K562 (cell line): ENCODE measurements around the gene C2CD4D. TPM values are rescaled to one million over a fixed set of nuclear protein-coding genes. Genes with fewer than 3 reads are reported as not detected.
A peak's percentile ranks its signal among the peaks of the same experiment; 100 is the strongest.

ENCODE experiments used
- ATAC-seq: fragments of 200-7000 bp; cut with Tn5 transposase; 3 replicates; pipeline ENCODE4 v1.9.1; 2020; ENCODE audit warnings: moderate library complexity
- BruUV-seq: library from RNA; stranded (reverse); fragments of 400-500 nt; replicated peaks from 2 replicates; lab custom pipeline; 2021; lab: Mats Ljungman, UMichigan
- CTCF ChIA-PET: fragments of 300-600 bp; formaldehyde crosslinking; extraction: SDS; loops from one replicate; lab custom pipeline; 2021; ENCODE audit warnings: low intra/inter-chr PET ratio; lab: Yijun Ruan, JAX
- POLR2A ChIA-PET: fragments of 300-600, 350-650 bp; sonication (Branson Sonifier 250); formaldehyde crosslinking; extraction: SDS; loops from one replicate; lab custom pipeline; 2021; ENCODE audit warnings: antibody characterized with exemption, inconsistent platforms; lab: Yijun Ruan, JAX
- DNase-seq, 4 experiments: peaks; one replicate each; pipeline versions ENCODE4 v3.0.0 to v3.0.0-alpha.2; 2011 to 2018; ENCODE audit warnings: low spot score in 3 of 4, mixed read lengths in 3 of 4; ENCODE audit errors: extremely low read depth in 1 of 4
- FAIRE-seq: peaks from 2 replicates; lab custom pipeline; 2011; peaks lifted over from hg19 to GRCh38; lab: Jason Lieb, UNC
- H2AFZ ChIP-seq: 2 replicates; pipeline ENCODE4 v1.6.0; 2011; ENCODE audit warnings: low read depth, low read length, control low read depth, inconsistent platforms
- H3K27ac ChIP-seq: fragments of 200-600 bp; 3 replicates; pipeline ENCODE4 v1.8.0; 2011; ENCODE audit warnings: low read depth, mild to moderate bottlenecking, control low read depth, inconsistent platforms, low read length, moderate library complexity, mixed read lengths; ENCODE audit errors: extremely low read depth
- H3K27me3 ChIP-seq, 2 experiments: fragments of 300-600 bp in 1 of 2; 2 replicates in 1 of 2; 3 replicates in 1 of 2; pipeline versions ENCODE4 v1.6.0 to v1.8.0; 2011; ENCODE audit warnings: inconsistent platforms in 2 of 2, low read length in 2 of 2, mild to moderate bottlenecking in 1 of 2, mixed read lengths in 1 of 2, moderate library complexity in 1 of 2; ENCODE audit not compliant: control insufficient read depth in 2 of 2, insufficient read depth in 2 of 2
- H3K36me3 ChIP-seq: fragments of 300-600 bp; 3 replicates; pipeline ENCODE4 v1.8.0; 2011; ENCODE audit warnings: mild to moderate bottlenecking, low read length, inconsistent platforms; ENCODE audit not compliant: control insufficient read depth, insufficient read depth
- H3K4me1 ChIP-seq, 2 experiments: fragments of 200-600 bp in 1 of 2; replicated peaks in 1 of 2; 2 replicates in 1 of 2; 3 replicates in 1 of 2; pipeline versions ENCODE4 v1.5.1 to v1.8.0; 2011; ENCODE audit warnings: inconsistent platforms in 2 of 2, low read length in 2 of 2, mild to moderate bottlenecking in 1 of 2, mixed read lengths in 1 of 2, moderate library complexity in 1 of 2; ENCODE audit not compliant: control insufficient read depth in 2 of 2, insufficient read depth in 2 of 2
- H3K4me2 ChIP-seq: 2 replicates; pipeline ENCODE4 v1.6.1; 2011; ENCODE audit warnings: low read length, control low read depth, inconsistent platforms, mixed read lengths; ENCODE audit not compliant: insufficient read depth
- H3K4me3 ChIP-seq: fragments of 200-600 bp; sonication (generic), shearing (Covaris generic); 2 replicates; pipeline ENCODE4 v1.5.1; 2016; ENCODE audit warnings: control low read depth, inconsistent platforms
- H3K79me2 ChIP-seq: fragments of 200-600 bp; 3 replicates; pipeline ENCODE4 v1.8.0; 2011; ENCODE audit warnings: low read length, inconsistent platforms; ENCODE audit not compliant: control insufficient read depth, insufficient read depth
- H3K9ac ChIP-seq, 2 experiments: 2 replicates each; pipeline versions ENCODE4 v1.6.0 to v1.6.1; 2011; ENCODE audit warnings: low read depth in 2 of 2, low read length in 2 of 2, control low read depth in 1 of 2, inconsistent platforms in 1 of 2, mild to moderate bottlenecking in 1 of 2, mixed read lengths in 1 of 2; ENCODE audit not compliant: insufficient read depth in 1 of 2
- H3K9me1 ChIP-seq: one replicate; pipeline ENCODE4 v1.6.0; 2011; ENCODE audit warnings: inconsistent platforms, mild to moderate bottlenecking, low read length, moderate library complexity; ENCODE audit not compliant: control insufficient read depth, insufficient read depth
- H3K9me3 ChIP-seq: replicated peaks from 2 replicates; pipeline ENCODE4 v1.5.1; 2011; ENCODE audit warnings: low read depth, low read length, inconsistent platforms; ENCODE audit not compliant: control insufficient read depth, insufficient read depth
- H4K20me1 ChIP-seq: replicated peaks from 2 replicates; pipeline ENCODE4 v1.6.1; 2011; ENCODE audit warnings: low read length, inconsistent platforms, mixed read lengths; ENCODE audit not compliant: control insufficient read depth, insufficient read depth
- CEBPG ChIP-seq, 3 experiments: fragments of 200-800 bp in 1 of 3; sonication (Bioruptor generic) in 1 of 3; sonication (generic) in 1 of 3; formaldehyde crosslinking in 1 of 3; IDR thresholded peaks in 2 of 3; conservative IDR thresholded peaks in 1 of 3; 2 replicates each; pipeline versions ENCODE4 v1.6.1 to v1.8.0; 2016 to 2022; ENCODE audit warnings: missing compliant biosample characterization in 2 of 3, missing genetic modification characterization in 2 of 3, mild to moderate bottlenecking in 1 of 3, missing genetic modification reagents in 1 of 3
- HDAC1 ChIP-seq, 2 experiments: fragments of 450-650 bp; IDR thresholded peaks; 2 replicates each; pipeline ENCODE4 v1.6.1; 2016 to 2017; ENCODE audit warnings: inconsistent platforms in 1 of 2, mild to moderate bottlenecking in 1 of 2, moderate library complexity in 1 of 2
- ZNF431 ChIP-seq: sonication (generic); formaldehyde crosslinking; IDR thresholded peaks from 2 replicates; pipeline ENCODE4 v1.8.0; 2022; ENCODE audit warnings: mild to moderate bottlenecking, missing genetic modification reagents
- WGBS: fragments of 100-300 bp; shearing (Covaris generic); methylation state at CpG from one replicate; pipeline ENCODE4 v1.1.6; 2016; ENCODE audit warnings: low coverage, mixed read lengths; ENCODE audit not compliant: insufficient coverage; ENCODE audit errors: missing lambda C conversion rate; 5-methylcytosine and 5-hydroxymethylcytosine counted together
- in situ Hi-C: fragments of 300-500 bp; cut with MboI; formaldehyde crosslinking; loops from 4 replicates; pipeline ENCODE4 v1.15.0; 2018; ENCODE audit warnings: inconsistent platforms, mixed read lengths
- intact Hi-C: fragments of 100-400 bp; cut with micrococcal nuclease; formaldehyde crosslinking; loops from 2 replicates; pipeline ENCODE4 v1.14.2; 2022
- polyA plus RNA-seq, 8 experiments: library from polyadenylated mRNA; depleted of rRNA in 4 of 8; stranded (reverse) in 5 of 8; unstranded in 3 of 8; fragments of >200 nt; fragmentation: Nextera tagmentation in 2 of 8; fragmentation: Illumina TruSeq in 1 of 8; extraction: Ambion mirVana in 2 of 8; extraction: Trizol in 1 of 8; gene quantifications; 2 replicates each; pipeline versions ENCODE4 v1.2.1 to v1.2.3, GENCODE V29; 2011 to 2014; ENCODE audit warnings: inconsistent platforms in 1 of 8, missing spikeins in 1 of 8
- total RNA-seq, 7 experiments: library from RNA; depleted of rRNA in 6 of 7; stranded (reverse); fragments of >200 nt in 6 of 7; fragmentation: Illumina TruSeq in 2 of 7; extraction: Trizol in 2 of 7; gene quantifications; 2 replicates each; pipeline versions ENCODE4 v1.2.1 to v1.2.3, GENCODE V29; 2011 to 2021; ENCODE audit warnings: low replicate concordance in 1 of 7
- TF ChIP-seq, protein P1 (sequence below): fragments of 200-800 bp; sonication (Bioruptor generic); IDR thresholded peaks from 2 replicates; pipeline ENCODE4 v1.6.1; 2017; ENCODE audit warnings: missing genetic modification characterization, missing compliant biosample characterization

Gene C2CD4D
- total and polyA plus RNA-seq, 9 of the 15 experiments (the other 6 are each of a cell fraction or from before 2014, with no cell fraction given) = not detected

DNA sequence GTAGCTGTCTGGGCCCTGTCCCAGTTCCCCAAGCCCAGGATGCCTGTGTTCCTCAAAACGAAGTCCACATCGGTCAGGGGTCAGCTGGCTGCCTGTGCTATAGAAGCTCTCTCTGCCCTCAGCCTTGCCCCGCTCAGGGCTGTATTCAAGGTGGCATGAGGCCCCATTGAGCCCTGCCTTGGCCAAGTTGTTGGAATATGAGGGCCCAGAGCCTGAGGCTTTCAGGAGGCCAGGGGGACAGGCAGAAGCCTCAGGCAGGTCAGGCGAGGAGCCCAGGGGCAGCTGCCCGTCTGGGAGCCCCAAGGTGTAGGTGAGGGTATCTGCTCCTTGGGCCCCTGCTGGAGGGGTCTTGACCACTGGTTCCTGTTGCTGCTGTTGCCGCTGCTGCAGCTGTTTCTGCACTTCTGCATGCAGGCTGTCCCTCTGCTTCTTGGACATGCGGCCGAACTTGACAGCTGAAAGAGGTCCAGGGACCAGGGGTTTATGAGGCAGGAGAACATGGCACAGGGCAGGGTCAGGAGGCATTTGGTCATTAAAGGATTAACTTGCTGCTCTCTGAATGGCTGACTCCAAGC, 24.6 kb downstream of the C2CD4D start:
- Histone ChIP-seq H3K27me3 (peaks cover 69 to 80% of the 10 kb centered on the region in 2 experiments), H3K79me2 (no peaks in the 10 kb centered on the region), H4K20me1 (peaks cover 10% of the 10 kb centered on the region; the same call in 1 of the 2 replicates), H3K9me1 (no peaks in the 10 kb centered on the region), H2AFZ (no peak overlapping the region), H3K9me3 (no peaks in the 10 kb centered on the region), H3K4me1 (no peaks in the 10 kb centered on the region), H3K9ac (no peak overlapping the region), H3K4me2 (no peak overlapping the region), H3K27ac (no peak overlapping the region), H3K4me3 (no peak overlapping the region), H3K36me3 (no peaks in the 10 kb centered on the region)
- POLR2A ChIA-PET = interaction anchor here (0.7 to 1.1 kb wide), 2 partner anchors 13 kb away, joined by 3 to 5 read pairs; no protein-coding TSS in a partner anchor
- FAIRE-seq (no peak), ATAC-seq (no peak), DNase-seq (no peak)
- 2% methylated on average over 8 of the region's 8 CpGs for WGBS
- BruUV-seq = no TSS peak
- CTCF ChIA-PET = no interaction called here
- TF ChIP-seq HDAC1 (IDR thresholded peaks at IDR 0.05) = no peak
- in situ Hi-C loops = no loop called here
- intact Hi-C loops = no loop called here

- H3K27me3 ChIP-seq = peaks cover 73 to 78% of the 10 kb centered on the region in 2 experiments
- peaks cover 5% of the 10 kb centered on the region; the same call in 1 of the 2 replicates for H4K20me1 ChIP-seq
- no peak overlapping the region for H3K4me2 ChIP-seq
- H3K9me1 ChIP-seq = no peaks in the 10 kb centered on the region
- H2AFZ ChIP-seq = no peak overlapping the region
- TF ChIP-seq ZNF431 (CRISPR knock-in tag) = peak; percentile 72; the same call in 1 of the 2 replicates
- TF ChIP-seq CEBPG (CRISPR knock-in tag; IDR thresholded peaks at IDR 0.05) = no peak
- no peak for TF ChIP-seq CEBPG (tag; conservative IDR thresholded peaks at IDR 0.05 in 1 of 2, IDR thresholded peaks at IDR 0.05 in 1 of 2)
- TF ChIP-seq, protein P1, sequence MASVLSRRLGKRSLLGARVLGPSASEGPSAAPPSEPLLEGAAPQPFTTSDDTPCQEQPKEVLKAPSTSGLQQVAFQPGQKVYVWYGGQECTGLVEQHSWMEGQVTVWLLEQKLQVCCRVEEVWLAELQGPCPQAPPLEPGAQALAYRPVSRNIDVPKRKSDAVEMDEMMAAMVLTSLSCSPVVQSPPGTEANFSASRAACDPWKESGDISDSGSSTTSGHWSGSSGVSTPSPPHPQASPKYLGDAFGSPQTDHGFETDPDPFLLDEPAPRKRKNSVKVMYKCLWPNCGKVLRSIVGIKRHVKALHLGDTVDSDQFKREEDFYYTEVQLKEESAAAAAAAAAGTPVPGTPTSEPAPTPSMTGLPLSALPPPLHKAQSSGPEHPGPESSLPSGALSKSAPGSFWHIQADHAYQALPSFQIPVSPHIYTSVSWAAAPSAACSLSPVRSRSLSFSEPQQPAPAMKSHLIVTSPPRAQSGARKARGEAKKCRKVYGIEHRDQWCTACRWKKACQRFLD = no peak
- TF ChIP-seq, all 486 proteins: peak for 1
- ChIA-PET POLR2A (interaction anchor here (0.7 to 1.1 kb wide), 2 partner anchors 13 to 14 kb away, joined by 3 to 5 read pairs; no protein-coding TSS in a partner anchor), CTCF (no interaction called here)
- Histone ChIP-seq H3K9ac (no peak overlapping the region), H3K27ac (no peak overlapping the region), H3K36me3 (no peaks in the 10 kb centered on the region), H3K79me2 (no peaks in the 10 kb centered on the region), H3K9me3 (no peaks in the 10 kb centered on the region), H3K4me1 (no peaks in the 10 kb centered on the region), H3K4me3 (no peak overlapping the region)
- intact Hi-C loops = no loop called here
- FAIRE-seq = no peak
- BruUV-seq = no TSS peak
- WGBS = 9% methylated on average over 10 of the region's 15 CpGs
- DNase-seq = no peak
- in situ Hi-C loops = no loop called here
- ATAC-seq = no peak
Measured at GRCh38 chr1:151814426-151814825, 25.2 kb downstream of the C2CD4D start.
